IgD-negative memory B cell (primary cell): ENCODE results near the gene NOS1. TPM values are rescaled to one million over a fixed set of nuclear protein-coding genes. Genes with fewer than 3 reads are reported as not detected.
"Not testable (repeated sequence)": the region's sequence is repeated elsewhere in the genome, so short reads cannot be mapped to it uniquely, and the experiment has no call there.

Experiments
- H3K27ac Mint-ChIP-seq, 3 donors: one replicate each; pipeline ENCODE4 v1.8.0; 2020 to 2022; ENCODE audit warnings: mild to moderate bottlenecking in 3 of 3, mixed read lengths in 3 of 3, moderate library complexity in 1 of 3
- H3K27me3 Mint-ChIP-seq: one replicate; pipeline ENCODE4 v1.8.0; 2021; ENCODE audit warnings: mixed read lengths
- H3K36me3 Mint-ChIP-seq: one replicate; pipeline ENCODE4 v1.8.0; 2020; ENCODE audit warnings: mild to moderate bottlenecking, mixed read lengths
- H3K4me1 Mint-ChIP-seq, 3 donors: one replicate each; pipeline ENCODE4 v1.8.0; 2020 to 2022; ENCODE audit warnings: mixed read lengths in 3 of 3, mild to moderate bottlenecking in 1 of 3
- H3K4me3 Mint-ChIP-seq, 4 donors: one replicate each; pipeline ENCODE4 v1.8.0; 2020 to 2022; ENCODE audit warnings: mild to moderate bottlenecking in 4 of 4, mixed read lengths in 4 of 4, moderate library complexity in 3 of 4
- H3K9me3 Mint-ChIP-seq, 3 donors: one replicate each; pipeline ENCODE4 v1.8.0; 2020 to 2021; ENCODE audit warnings: mixed read lengths in 3 of 3, mild to moderate bottlenecking in 1 of 3
- polyA plus RNA-seq: library from polyadenylated mRNA; unstranded; fragments of 300-500 nt; fragmentation: Illumina TruSeq; gene quantifications from one replicate; pipeline ENCODE4 v1.2.3, GENCODE V29; 2021

Gene NOS1
- polyA plus RNA-seq: not detected

GRCh38 chr12:117361347-117361751, at the start of gene NOS1:
Gene NOS1, minus strand, starts transcription at chr12:117361626. Its CDS starts 30,557 bp downstream, at chr12:117331069.
- peaks cover 0 to 2% (median 0%) of the 10 kb centered on the region in 3 donors for H3K9me3 Mint-ChIP-seq
- H3K27ac Mint-ChIP-seq: no peak within 1 kb of the TSS
- H3K4me3 Mint-ChIP-seq: no peak within 1 kb of the TSS
- H3K4me1 Mint-ChIP-seq: peaks cover 0 to 2% (median 0%) of the 10 kb centered on the region in 3 donors
- peaks cover 34% of the 10 kb centered on the region for H3K27me3 Mint-ChIP-seq
- H3K36me3 Mint-ChIP-seq: no peaks in the 10 kb centered on the region

GRCh38 chr12:117409286-117409685, 47.9 kb upstream of the NOS1 start:
- Mint-ChIP-seq H3K27ac (no peak overlapping the region), H3K27me3 (peaks cover 2% of the 10 kb centered on the region), H3K4me1 (no peaks in the 10 kb centered on the region), H3K36me3 (no peaks in the 10 kb centered on the region), H3K9me3 (peaks cover 0 to 3% (median 1%) of the 10 kb centered on the region in 3 donors), H3K4me3 (no peak overlapping the region)

GRCh38 chr12:117408161-117408791, 46.9 kb upstream of the NOS1 start:
- no peaks in the 10 kb centered on the region for H3K36me3 Mint-ChIP-seq
- no peaks in the 10 kb centered on the region for H3K4me1 Mint-ChIP-seq
- peaks cover 0 to 1% (median 0%) of the 10 kb centered on the region in 3 donors for H3K9me3 Mint-ChIP-seq
- H3K27ac Mint-ChIP-seq: no peak overlapping the region
- no peaks in the 10 kb centered on the region for H3K27me3 Mint-ChIP-seq
- H3K4me3 Mint-ChIP-seq: no peak overlapping the region

GRCh38 chr12:117404940-117405339, 43.5 kb upstream of the NOS1 start:
- Mint-ChIP-seq H3K4me3 (no peak overlapping the region), H3K9me3 (peaks cover 0 to 9% (median 1%) of the 10 kb centered on the region in 3 donors), H3K27ac (no peak overlapping the region), H3K36me3 (no peaks in the 10 kb centered on the region), H3K27me3 (peaks cover 2% of the 10 kb centered on the region), H3K4me1 (no peaks in the 10 kb centered on the region)

GRCh38 chr12:117404203-117404853, 42.9 kb upstream of the NOS1 start:
- Mint-ChIP-seq H3K4me1 (no peaks in the 10 kb centered on the region), H3K27ac (no peak overlapping the region), H3K4me3 (no peak overlapping the region), H3K27me3 (peaks cover 2% of the 10 kb centered on the region), H3K9me3 (peaks cover 0 to 9% (median 1%) of the 10 kb centered on the region in 3 donors), H3K36me3 (no peaks in the 10 kb centered on the region)

GRCh38 chr12:117403586-117404139, 42.2 kb upstream of the NOS1 start:
- Mint-ChIP-seq H3K4me3 (no peak overlapping the region), H3K4me1 (no peaks in the 10 kb centered on the region), H3K9me3 (peaks cover 1 to 9% (median 1%) of the 10 kb centered on the region in 3 donors), H3K27ac (peak overlapping the region in 1 of 3 donors; percentile 35), H3K36me3 (no peaks in the 10 kb centered on the region), H3K27me3 (peaks cover 2% of the 10 kb centered on the region)

- no peak overlapping the region for H3K27ac Mint-ChIP-seq
- H3K27me3 Mint-ChIP-seq: peaks cover 2% of the 10 kb centered on the region
- H3K4me1 Mint-ChIP-seq: no peaks in the 10 kb centered on the region
- no peaks in the 10 kb centered on the region for H3K36me3 Mint-ChIP-seq
- peaks cover 0 to 9% (median 1%) of the 10 kb centered on the region in 3 donors for H3K9me3 Mint-ChIP-seq
- H3K4me3 Mint-ChIP-seq: no peak overlapping the region
Measured at GRCh38 chr12:117402363-117402762, 40.9 kb upstream of the NOS1 start.

GRCh38 chr12:117400912-117401311, 39.5 kb upstream of the NOS1 start:
- Mint-ChIP-seq H3K36me3 (no peaks in the 10 kb centered on the region), H3K27me3 (peaks cover 2% of the 10 kb centered on the region), H3K27ac (no peak overlapping the region), H3K4me3 (no peak overlapping the region), H3K9me3 (peaks cover 0 to 9% (median 1%) of the 10 kb centered on the region in 3 donors), H3K4me1 (no peaks in the 10 kb centered on the region)

- H3K27me3 Mint-ChIP-seq, H3K4me1 Mint-ChIP-seq, H3K4me3 Mint-ChIP-seq, H3K27ac Mint-ChIP-seq, H3K36me3 Mint-ChIP-seq: not testable (repeated sequence)
- peaks cover 0 to 13% (median 3%) of the 10 kb centered on the region in 3 donors for H3K9me3 Mint-ChIP-seq
Measured at GRCh38 chr12:117398482-117398881, 37.1 kb upstream of the NOS1 start.

- Mint-ChIP-seq H3K36me3 (no peaks in the 10 kb centered on the region), H3K4me3 (peak overlapping the region in 1 of 4 donors; percentile 23), H3K4me1 (no peaks in the 10 kb centered on the region), H3K27me3 (peaks cover 2% of the 10 kb centered on the region), H3K27ac (no peak overlapping the region), H3K9me3 (peaks cover 0 to 5% (median 4%) of the 10 kb centered on the region in 3 donors)
Measured at GRCh38 chr12:117395766-117396165, 34.3 kb upstream of the NOS1 start.

- Mint-ChIP-seq H3K4me1 (no peaks in the 10 kb centered on the region), H3K4me3 (no peak overlapping the region), H3K27me3 (peaks cover 2% of the 10 kb centered on the region), H3K27ac (no peak overlapping the region), H3K9me3 (peaks cover 0 to 5% (median 4%) of the 10 kb centered on the region in 3 donors), H3K36me3 (no peaks in the 10 kb centered on the region)
Measured at GRCh38 chr12:117394491-117394890, 33.1 kb upstream of the NOS1 start.

GRCh38 chr12:117393656-117394055, 32.2 kb upstream of the NOS1 start:
- Mint-ChIP-seq H3K27me3 (peaks cover 2% of the 10 kb centered on the region), H3K9me3 (peaks cover 0 to 4% (median 4%) of the 10 kb centered on the region in 3 donors), H3K36me3 (no peaks in the 10 kb centered on the region), H3K4me3 (no peak overlapping the region), H3K4me1 (no peaks in the 10 kb centered on the region), H3K27ac (no peak overlapping the region)

GRCh38 chr12:117390866-117391265, 29.4 kb upstream of the NOS1 start:
- no peak overlapping the region for H3K27ac Mint-ChIP-seq
- H3K4me3 Mint-ChIP-seq: no peak overlapping the region
- peaks cover 2% of the 10 kb centered on the region for H3K27me3 Mint-ChIP-seq
- peaks cover 0 to 4% (median 4%) of the 10 kb centered on the region in 3 donors for H3K9me3 Mint-ChIP-seq
- no peaks in the 10 kb centered on the region for H3K36me3 Mint-ChIP-seq
- no peaks in the 10 kb centered on the region for H3K4me1 Mint-ChIP-seq

GRCh38 chr12:117388951-117389446, 27.6 kb upstream of the NOS1 start:
- H3K9me3 Mint-ChIP-seq: peaks cover 0 to 2% (median 0%) of the 10 kb centered on the region in 3 donors
- no peak overlapping the region for H3K4me3 Mint-ChIP-seq
- no peaks in the 10 kb centered on the region for H3K36me3 Mint-ChIP-seq
- no peak overlapping the region for H3K27ac Mint-ChIP-seq
- H3K27me3 Mint-ChIP-seq: peaks cover 2% of the 10 kb centered on the region
- H3K4me1 Mint-ChIP-seq: no peaks in the 10 kb centered on the region

- H3K27ac Mint-ChIP-seq: no peak overlapping the region
- peaks cover 2% of the 10 kb centered on the region for H3K27me3 Mint-ChIP-seq
- H3K4me1 Mint-ChIP-seq: no peaks in the 10 kb centered on the region
- H3K9me3 Mint-ChIP-seq: peaks cover 0 to 2% (median 0%) of the 10 kb centered on the region in 3 donors
- no peak overlapping the region for H3K4me3 Mint-ChIP-seq
- H3K36me3 Mint-ChIP-seq: no peaks in the 10 kb centered on the region
Measured at GRCh38 chr12:117387832-117388231, 26.4 kb upstream of the NOS1 start.
